Measurements from ENCODE around the gene CD40LG.

CD40LG gene

GRCh38 chrX:136636121-136636520 is 11.8 kb upstream of the CD40LG start:
- no peak for DNase-seq
- H3K9me3 ChIP-seq (ENCODE audit: insufficient read depth, low read length, severe bottlenecking), result no peaks in the 10 kb centered on the region
- TF ChIP-seq CTCF (IDR thresholded peaks at IDR 0.05; ENCODE audit: borderline replicate concordance, extremely low read depth, low read length, poor library complexity, severe bottlenecking) (no peak), EZH2 (IDR thresholded peaks at IDR 0.05; ENCODE audit: borderline replicate concordance, low read depth, low read length, severe bottlenecking) (no peak)
- no peak for ATAC-seq (ENCODE audit: insufficient read depth, low read depth)
- no peaks in the 10 kb centered on the region for H4K20me1 ChIP-seq (ENCODE audit: insufficient read depth, low read length)
- peak overlapping the region; percentile 60; the same call in 1 of the 2 replicates for H3K4me2 ChIP-seq (ENCODE audit: insufficient read depth, low read length)
- H3K27ac ChIP-seq (ENCODE audit: low read length), result no peak overlapping the region
- no peaks in the 10 kb centered on the region for H3K36me3 ChIP-seq (ENCODE audit: insufficient read depth, low read length)
- H3K4me1 ChIP-seq (ENCODE audit: insufficient read depth, low read length), result peaks cover 26% of the 10 kb centered on the region
- no peaks in the 10 kb centered on the region for H3K79me2 ChIP-seq (ENCODE audit: insufficient read depth, low read length)
- no peak overlapping the region for H2AFZ ChIP-seq (ENCODE audit: low read depth, low read length)
- H3K9ac ChIP-seq (ENCODE audit: low read depth, low read length), result no peak overlapping the region
- H3K4me3 ChIP-seq (ENCODE audit: low read depth in 1 of 2, low read length in 2 of 2), result no peak overlapping the region
- H3K27me3 ChIP-seq (ENCODE audit: insufficient read depth, low read length, poor library complexity), result no peaks in the 10 kb centered on the region

GRCh38 chrX:136639506-136640176 is 8.3 kb upstream of the CD40LG start:
- no peak for ATAC-seq (ENCODE audit: insufficient read depth, low read depth)

GRCh38 chrX:136643243-136643642 is 4.7 kb upstream of the CD40LG start:
- H3K79me2 ChIP-seq (ENCODE audit: insufficient read depth, low read length), result no peaks in the 10 kb centered on the region
- peak overlapping the region; percentile 42; the same call in 1 of the 2 replicates for H3K4me2 ChIP-seq (ENCODE audit: insufficient read depth, low read length)
- H2AFZ ChIP-seq (ENCODE audit: low read depth, low read length), result peak overlapping the region; percentile 13
- no peaks in the 10 kb centered on the region for H4K20me1 ChIP-seq (ENCODE audit: insufficient read depth, low read length)
- H3K27me3 ChIP-seq (ENCODE audit: insufficient read depth, low read length, poor library complexity), result no peaks in the 10 kb centered on the region
- peak overlapping the region; percentile 8; the same call in 1 of the 2 replicates for H3K27ac ChIP-seq (ENCODE audit: low read length)
- peaks cover 14% of the 10 kb centered on the region for H3K4me1 ChIP-seq (ENCODE audit: insufficient read depth, low read length)
- H3K4me3 ChIP-seq (ENCODE audit: low read depth in 1 of 2, low read length in 2 of 2), result no peak overlapping the region
- no peak overlapping the region for H3K9ac ChIP-seq (ENCODE audit: low read depth, low read length)
- TF ChIP-seq CTCF (IDR thresholded peaks at IDR 0.05; ENCODE audit: borderline replicate concordance, extremely low read depth, low read length, poor library complexity, severe bottlenecking) (no peak), EZH2 (IDR thresholded peaks at IDR 0.05; ENCODE audit: borderline replicate concordance, low read depth, low read length, severe bottlenecking) (no peak)
- H3K36me3 ChIP-seq (ENCODE audit: insufficient read depth, low read length), result no peaks in the 10 kb centered on the region
- DNase-seq (peak; percentile 40), ATAC-seq (ENCODE audit: insufficient read depth, low read depth) (peak; percentile 86)
- no peaks in the 10 kb centered on the region for H3K9me3 ChIP-seq (ENCODE audit: insufficient read depth, low read length, severe bottlenecking)

More at GRCh38 chrX:136639506-136640176, 8.3 kb upstream of the CD40LG start:
- Histone ChIP-seq H3K4me1 (ENCODE audit: insufficient read depth, low read length) (peaks cover 33% of the 10 kb centered on the region), H3K36me3 (ENCODE audit: insufficient read depth, low read length) (no peaks in the 10 kb centered on the region), H3K27ac (ENCODE audit: low read length) (no peak overlapping the region), H2AFZ (ENCODE audit: low read depth, low read length) (no peak overlapping the region), H3K9me3 (ENCODE audit: insufficient read depth, low read length, severe bottlenecking) (no peaks in the 10 kb centered on the region), H3K4me2 (ENCODE audit: insufficient read depth, low read length) (no peak overlapping the region), H3K27me3 (ENCODE audit: insufficient read depth, low read length, poor library complexity) (no peaks in the 10 kb centered on the region), H3K79me2 (ENCODE audit: insufficient read depth, low read length) (no peaks in the 10 kb centered on the region), H4K20me1 (ENCODE audit: insufficient read depth, low read length) (no peaks in the 10 kb centered on the region), H3K9ac (ENCODE audit: low read depth, low read length) (no peak overlapping the region), H3K4me3 (ENCODE audit: low read depth in 1 of 2, low read length in 2 of 2) (no peak overlapping the region)
- TF ChIP-seq EZH2 (IDR thresholded peaks at IDR 0.05; ENCODE audit: borderline replicate concordance, low read depth, low read length, severe bottlenecking), result no peak
- no peak for TF ChIP-seq CTCF (IDR thresholded peaks at IDR 0.05; ENCODE audit: borderline replicate concordance, extremely low read depth, low read length, poor library complexity, severe bottlenecking)
- DNase-seq, result no peak

Data from DND-41 (cell line).